DOHH2 (cell line): Measurements from ENCODE around the gene VWA7.

Experiments
- CTCF ChIP-seq: fragments of 200-600 bp; sonication (generic); IDR thresholded peaks from one replicate; pipeline ENCODE4 v1.5.1; 2014; ENCODE audit warnings: antibody characterized with exemption, mild to moderate bottlenecking, low read depth, low read length; ENCODE audit not compliant: poor library complexity, severe bottlenecking
- EZH2phosphoT487 ChIP-seq: fragments of 200-600 bp; sonication (generic); IDR thresholded peaks from 2 replicates; pipeline ENCODE4 v1.6.1; 2017; ENCODE audit warnings: borderline replicate concordance, mild to moderate bottlenecking, antibody characterized with exemption, low read length, moderate library complexity, mixed read lengths

GRCh38 chr6:31736021-31736767 lies 40.9 kb downstream of the VWA7 start, which contains the start of gene CLIC1:
- no peak for TF ChIP-seq CTCF
- no peak for TF ChIP-seq EZH2phosphoT487
